Stomach (tissue), 9 donors: ENCODE data around the gene GABRG3. TPM values are rescaled to one million over a fixed set of nuclear protein-coding genes. Genes with fewer than 3 reads are reported as not detected.

Experiments used
- DNase-seq, 2 donors: peaks; one replicate each; pipeline versions ENCODE4 v3.0.0 to v3.0.0-alpha.2; 2013 to 2019
- H3K27ac ChIP-seq, 5 donors: fragments of 200-600 bp in 4 of 5; sonication (generic) in 4 of 5; one replicate each; pipeline ENCODE4 v1.5.1; 2013 to 2019; ENCODE audit warnings: mild to moderate bottlenecking in 1 of 5, moderate library complexity in 1 of 5
- H3K27me3 ChIP-seq, 3 donors: fragments of 200-600 bp; sonication (generic); one replicate each; pipeline ENCODE4 v1.5.1; 2017 to 2019; ENCODE audit warnings: mixed run types in 1 of 3
- H3K36me3 ChIP-seq, 4 donors: fragments of 200-600 bp; sonication (generic); 1 replicate in 3 of 4; 2 replicates in 1 of 4; pipeline ENCODE4 v1.5.1; 2016 to 2019
- H3K4me1 ChIP-seq, 4 donors: fragments of 200-600 bp; sonication (generic); one replicate each; pipeline ENCODE4 v1.5.1; 2016 to 2019
- H3K4me3 ChIP-seq, 4 donors: fragments of 200-600 bp; sonication (generic) in 3 of 4; one replicate each; pipeline ENCODE4 v1.5.1; 2016 to 2019; ENCODE audit warnings: mild to moderate bottlenecking in 1 of 4
- H3K9me3 ChIP-seq, 4 donors: fragments of 200-600 bp; sonication (generic); one replicate each; pipeline ENCODE4 v1.5.1; 2016 to 2019
- CTCF ChIP-seq, 7 experiments: fragments of 450-650 bp in 4 of 7; fragments of 200-600 bp in 3 of 7; sonication (generic) in 3 of 7; IDR thresholded peaks; one replicate each; pipeline ENCODE4 v1.5.1; 2016 to 2019; ENCODE audit warnings: antibody characterized with exemption in 7 of 7, control low read depth in 2 of 7, mild to moderate bottlenecking in 1 of 7
- EP300 ChIP-seq: sonication (generic); formaldehyde crosslinking; IDR thresholded peaks from one replicate; pipeline ENCODE4 v1.6.1; 2017; ENCODE audit warnings: antibody characterized with exemption
- POLR2A ChIP-seq, 4 donors: fragments of 450-650 bp; IDR thresholded peaks; one replicate each; pipeline ENCODE4 v1.6.1; 2016; ENCODE audit warnings: antibody characterized with exemption in 4 of 4, control low read depth in 2 of 4, mild to moderate bottlenecking in 1 of 4, moderate library complexity in 1 of 4
- POLR2AphosphoS5 ChIP-seq, 3 donors: sonication (generic); formaldehyde crosslinking; IDR thresholded peaks; one replicate each; pipeline ENCODE4 v1.6.1; 2016; ENCODE audit warnings: antibody characterized with exemption in 3 of 3
- WGBS, 5 donors: extraction: QIAGEN DNeasy Blood & Tissue Kit in 3 of 5; methylation state at CpG; one replicate each; pipeline versions ENCODE4 v1.1.5 to v1.1.7; 2013 to 2018; 5-methylcytosine and 5-hydroxymethylcytosine counted together
- intact Hi-C: fragments of 100-400 bp; cut with DNase I; formaldehyde crosslinking; loops from one replicate; pipeline ENCODE4 v1.15.1; 2023; ENCODE audit warnings: low total_unique reads
- polyA plus RNA-seq, 3 donors: library from polyadenylated mRNA; stranded (reverse); fragments of 200-250 nt; gene quantifications; one replicate each; pipeline ENCODE4 v1.2.3, GENCODE V29; 2013
- total RNA-seq, 5 donors: library from RNA; depleted of rRNA; stranded (reverse); fragments of >200 nt; gene quantifications; one replicate each; pipeline versions ENCODE4 v1.1.0 to v1.2.3, GENCODE V29; 2014 to 2016
- donor health status: healthy with polysubstance abuse.
- donor health status: Bipolar disorder and iron deficiency.
- donor health status: healthy.

GABRG3 gene
- total and polyA plus RNA-seq, 8 donors, result 0.37 to 1.5 TPM; not detected in 6

- Histone ChIP-seq H3K27ac (no peak overlapping the region), H3K27me3 (no peaks in the 10 kb centered on the region), H3K9me3 (peaks cover 0 to 7% (median 0%) of the 10 kb centered on the region in 4 donors), H3K36me3 (no peaks in the 10 kb centered on the region), H3K4me1 (no peaks in the 10 kb centered on the region), H3K4me3 (no peak overlapping the region)
- TF ChIP-seq POLR2AphosphoS5 (IDR thresholded peaks at IDR 0.05) (no peak), CTCF (IDR thresholded peaks at IDR 0.05) (no peak), EP300 (no peak), POLR2A (IDR thresholded peaks at IDR 0.05) (no peak)
- no peak for DNase-seq
- intact Hi-C loops, result no loop called here
- 36 to 63% (median 45%) methylated on average over 4 of the region's 4 CpGs for WGBS, 5 donors
Measured at GRCh38 chr15:27235161-27235560, 264.2 kb downstream of the GABRG3 start.

GRCh38 chr15:27235681-27236080 lies 264.7 kb downstream of the GABRG3 start:
- Histone ChIP-seq H3K36me3 (no peaks in the 10 kb centered on the region), H3K27ac (no peak overlapping the region), H3K9me3 (peaks cover 0 to 7% (median 0%) of the 10 kb centered on the region in 4 donors), H3K4me3 (no peak overlapping the region), H3K27me3 (no peaks in the 10 kb centered on the region), H3K4me1 (no peaks in the 10 kb centered on the region)
- no peak for DNase-seq
- no peak for TF ChIP-seq CTCF (IDR thresholded peaks at IDR 0.05)
- TF ChIP-seq EP300, result no peak
- no peak for TF ChIP-seq POLR2A (IDR thresholded peaks at IDR 0.05)
- no peak for TF ChIP-seq POLR2AphosphoS5 (IDR thresholded peaks at IDR 0.05)
- intact Hi-C loops, result no loop called here
- 18 to 25% (median 23%) methylated on average over 2 of the region's 2 CpGs for WGBS, 5 donors

GRCh38 chr15:27237319-27237939 lies 266.4 kb downstream of the GABRG3 start:
- TF ChIP-seq EP300, result no peak
- TF ChIP-seq POLR2AphosphoS5 (IDR thresholded peaks at IDR 0.05), result no peak
- TF ChIP-seq POLR2A (IDR thresholded peaks at IDR 0.05), result no peak
- TF ChIP-seq CTCF (IDR thresholded peaks at IDR 0.05), result no peak
- H3K4me3 ChIP-seq, result no peak overlapping the region
- H3K36me3 ChIP-seq, result no peaks in the 10 kb centered on the region
- no peak overlapping the region for H3K27ac ChIP-seq
- intact Hi-C loops, result no loop called here
- H3K4me1 ChIP-seq, result no peaks in the 10 kb centered on the region
- no peak for DNase-seq
- 72 to 80% (median 77%) methylated on average over 7 of the region's 7 CpGs for WGBS, 5 donors
- no peaks in the 10 kb centered on the region for H3K27me3 ChIP-seq
- H3K9me3 ChIP-seq, result peaks cover 0 to 7% (median 0%) of the 10 kb centered on the region in 4 donors

GRCh38 chr15:27238209-27238608 lies 267.2 kb downstream of the GABRG3 start:
- no peaks in the 10 kb centered on the region for H3K27me3 ChIP-seq
- no peaks in the 10 kb centered on the region for H3K4me1 ChIP-seq
- peaks cover 0 to 3% (median 0%) of the 10 kb centered on the region in 4 donors for H3K9me3 ChIP-seq
- no peak overlapping the region for H3K27ac ChIP-seq
- H3K36me3 ChIP-seq, result no peaks in the 10 kb centered on the region
- TF ChIP-seq EP300 (no peak), CTCF (IDR thresholded peaks at IDR 0.05) (no peak), POLR2A (IDR thresholded peaks at IDR 0.05) (no peak), POLR2AphosphoS5 (IDR thresholded peaks at IDR 0.05) (no peak)
- intact Hi-C loops, result no loop called here
- WGBS, 5 donors, result 68 to 81% (median 79%) methylated on average over 10 to 12 of the region's 12 CpGs
- H3K4me3 ChIP-seq, result no peak overlapping the region
- DNase-seq, result no peak
